GM19023 (cell line): ENCODE results near the gene ARAP3.
A peak's percentile ranks its signal among the peaks of the same experiment; 100 is the strongest.

Experiments
- ATAC-seq: cut with Tn5 transposase; IDR thresholded peaks from one replicate; pipeline ENCODE4 v1.9.1; 2021; ENCODE audit warnings: mild to moderate bottlenecking, moderate library complexity; ENCODE audit not compliant: unreplicated experiment

The ARAP3 gene

GRCh38 chr5:141641634-141642267 lies 40.3 kb downstream of the ARAP3 start:
- ATAC-seq: no peak

DNA sequence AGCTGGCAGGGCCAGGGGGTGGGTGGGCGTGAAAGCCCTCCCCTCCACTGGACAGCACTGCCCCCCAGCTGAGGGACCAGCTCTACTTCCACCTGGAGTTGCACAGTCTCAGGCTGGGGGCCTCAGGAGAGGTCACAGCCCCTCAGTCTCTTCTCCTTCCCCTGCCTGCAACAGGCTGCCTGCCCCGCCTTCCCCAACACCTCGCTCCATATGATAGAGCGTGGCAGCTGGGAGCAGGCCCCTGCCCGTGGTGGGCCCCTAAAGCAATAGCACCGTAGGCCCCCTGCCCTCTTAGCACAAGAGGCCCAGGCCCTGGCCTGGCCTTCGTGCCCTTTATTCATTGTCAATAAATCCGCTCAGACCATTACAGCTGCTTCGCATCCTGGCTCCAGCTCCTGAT lies 41.3 kb downstream of the ARAP3 start:
- ATAC-seq: no peak

GRCh38 chr5:141640051-141640415 lies 42.0 kb downstream of the ARAP3 start:
- no peak for ATAC-seq

DNA sequence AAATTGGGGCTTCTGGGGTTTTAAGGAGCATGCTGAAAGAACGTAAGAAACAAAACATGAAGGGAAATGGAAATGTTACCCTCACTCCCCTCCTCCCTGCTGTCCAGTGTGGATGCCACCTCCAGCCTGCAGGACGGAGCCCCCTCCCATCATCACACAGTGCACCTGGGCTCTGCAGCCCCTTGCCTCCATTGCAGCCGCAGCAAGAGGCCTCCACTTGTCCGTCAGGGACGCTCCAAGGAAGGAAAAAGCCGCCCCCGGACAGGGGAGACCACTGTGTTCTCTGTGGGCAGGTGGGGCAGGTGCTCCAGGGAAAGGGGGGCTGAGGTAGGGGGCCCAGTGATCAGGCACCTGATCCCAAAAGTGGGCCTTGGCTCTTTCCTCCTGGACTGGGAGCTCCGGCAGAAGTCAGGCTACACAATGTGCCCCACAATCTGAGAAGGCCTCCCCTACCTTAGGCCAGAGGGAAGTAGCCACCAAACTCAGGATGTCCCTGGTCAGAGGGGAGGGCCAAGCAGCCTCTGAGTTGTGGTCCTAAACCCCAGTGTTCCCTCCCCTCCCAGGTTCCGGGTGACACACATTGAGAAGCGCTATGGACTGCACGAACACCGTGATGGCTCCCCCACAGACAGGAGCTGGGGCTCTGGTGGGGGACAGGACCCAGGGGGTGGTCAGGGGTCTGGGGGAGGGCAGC lies 42.5 kb downstream of the ARAP3 start:
- ATAC-seq: no peak

GRCh38 chr5:141638771-141639170 lies 43.3 kb downstream of the ARAP3 start:
- ATAC-seq: no peak

GRCh38 chr5:141637767-141638419 lies 44.1 kb downstream of the ARAP3 start:
- peak; percentile 21 for ATAC-seq

GRCh38 chr5:141637123-141637766 lies 44.8 kb downstream of the ARAP3 start:
- ATAC-seq: peak; percentile 35

DNA sequence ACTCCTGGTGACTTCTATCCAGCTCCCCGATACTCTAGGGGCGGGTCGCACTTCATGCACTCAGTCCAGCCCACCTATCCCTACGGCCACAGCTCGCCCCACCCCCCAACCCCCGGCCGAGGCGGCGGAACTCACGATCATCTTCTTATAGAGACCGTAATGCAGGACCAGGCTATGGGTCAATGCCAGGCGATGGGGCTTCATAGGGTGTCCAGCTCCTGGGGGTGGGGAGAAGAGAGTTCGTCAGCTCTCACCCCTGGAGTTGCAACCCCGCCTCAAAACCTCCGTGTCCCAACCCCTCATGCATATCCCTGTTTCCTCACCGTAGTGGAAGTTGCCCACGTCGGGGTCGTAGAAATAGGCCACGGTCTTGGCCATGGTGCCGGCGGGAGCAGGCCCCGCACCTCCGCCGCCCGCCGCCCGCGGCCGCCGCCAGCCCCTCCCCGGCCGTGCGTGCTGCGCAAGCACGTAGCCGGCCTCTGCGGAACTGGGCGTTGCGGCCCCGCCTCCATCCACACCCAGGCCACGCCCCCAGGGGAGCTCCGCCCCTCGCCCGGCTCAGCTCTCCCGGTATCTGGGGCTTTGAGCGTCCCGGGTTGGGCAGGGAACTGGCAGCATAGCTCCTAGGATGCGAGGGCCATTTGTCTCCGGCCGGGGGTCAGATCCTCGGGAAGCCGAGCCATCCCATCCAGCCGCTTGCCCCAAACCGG lies 45.5 kb downstream of the ARAP3 start, which contains the start of the genes HDAC3 and RELL2:
HDAC3 (minus strand) TSS at position 437 of the 710 bp plus-strand sequence; CDS start at position 378, 59 bp downstream.
RELL2 (plus strand) TSS at position 585 of the 710 bp plus-strand sequence. CDS start 1,229 bp downstream, outside the sequence.
- peak; percentile 76 for ATAC-seq

DNA sequence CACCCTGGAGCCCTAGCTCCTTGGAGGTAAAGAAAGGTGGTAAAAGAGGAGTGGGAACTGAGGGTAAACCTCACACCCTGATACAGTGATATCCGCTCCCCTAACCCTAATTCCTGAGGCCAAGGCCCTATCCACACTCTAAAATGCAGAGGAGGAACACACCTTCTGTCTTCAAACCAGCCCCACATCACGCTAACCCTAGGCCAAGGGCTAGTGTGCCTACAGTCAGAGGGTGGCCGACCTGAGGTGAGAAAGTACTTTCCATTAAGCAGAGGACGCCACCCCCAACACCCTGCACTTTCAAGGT lies 46.0 kb downstream of the ARAP3 start:
- no peak for ATAC-seq

DNA sequence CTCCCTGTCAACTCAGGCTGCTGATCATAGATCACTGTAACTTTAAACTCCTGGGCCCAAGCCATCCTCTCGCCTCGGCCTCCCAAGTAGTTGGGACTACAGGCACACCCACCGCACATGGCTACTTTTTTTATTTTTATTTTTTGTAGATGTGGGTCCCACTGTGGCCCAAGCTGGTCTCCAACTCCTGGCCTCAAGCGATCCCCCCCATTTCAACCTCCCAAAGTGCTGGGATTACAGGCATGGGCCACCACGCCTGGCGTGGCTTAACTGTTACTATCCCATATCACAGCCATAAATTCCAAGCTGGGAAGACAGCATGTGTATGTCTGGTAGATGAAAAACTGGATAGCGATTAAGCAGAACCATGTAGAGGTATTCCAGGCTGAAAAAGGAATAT lies 46.4 kb downstream of the ARAP3 start:
- ATAC-seq: no peak

- no peak for ATAC-seq
Measured at GRCh38 chr5:141634720-141635119, 47.3 kb downstream of the ARAP3 start.

GRCh38 chr5:141633871-141634561 lies 48.0 kb downstream of the ARAP3 start:
- peak; percentile 50 for ATAC-seq

DNA sequence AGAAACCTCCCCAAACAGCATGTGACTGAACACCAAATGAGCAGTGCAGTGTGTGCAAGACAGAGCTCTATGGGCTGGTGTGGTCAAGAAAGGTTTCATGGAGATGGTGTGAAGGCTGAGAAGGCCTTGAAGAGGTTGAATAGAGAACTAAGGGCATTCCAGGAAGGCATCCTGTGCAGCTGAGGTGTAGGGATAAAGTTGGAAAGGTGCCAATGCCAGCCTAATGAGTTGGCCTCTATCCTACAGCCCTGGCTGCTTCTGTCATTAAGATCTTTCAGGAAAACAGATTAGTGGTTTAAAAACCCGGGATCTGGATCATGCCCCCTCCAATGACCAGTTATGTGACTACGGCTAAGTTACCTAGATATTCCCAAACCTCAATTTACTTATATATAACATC lies 49.4 kb downstream of the ARAP3 start:
- ATAC-seq: no peak

- ATAC-seq: no peak
Measured at GRCh38 chr5:141630570-141631140, 51.4 kb downstream of the ARAP3 start.

DNA sequence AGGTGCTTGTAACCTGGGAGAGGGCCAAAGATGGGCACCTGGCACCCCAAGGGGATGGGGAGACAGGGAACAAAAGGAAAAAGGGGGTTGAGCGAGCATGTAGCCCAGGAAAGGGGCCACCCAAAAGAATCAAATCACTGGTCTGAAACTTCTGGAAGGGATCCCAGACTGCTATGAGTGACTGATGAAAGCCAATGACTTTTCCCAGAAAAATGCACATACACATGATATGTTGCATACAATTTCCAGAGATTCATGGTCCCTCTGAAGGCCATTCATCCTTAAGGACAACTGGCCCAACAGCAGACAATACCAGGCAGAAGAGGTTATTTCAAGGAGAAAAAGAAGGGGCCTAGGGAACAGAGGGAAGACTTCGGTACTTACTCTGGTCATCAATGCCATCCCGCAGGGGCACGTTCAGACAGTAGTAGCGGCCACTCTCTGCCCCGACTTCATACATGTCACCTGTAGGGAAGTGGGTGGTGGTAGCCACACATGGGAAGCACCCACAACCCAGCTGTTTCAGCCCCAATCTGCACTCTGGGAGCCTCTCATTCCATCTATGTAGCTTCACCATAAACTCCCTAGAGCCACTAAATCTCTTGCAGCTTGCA lies 53.7 kb downstream of the ARAP3 start:
- ATAC-seq: no peak

- ATAC-seq: no peak
Measured at GRCh38 chr5:141623611-141624010, 58.4 kb downstream of the ARAP3 start.

- ATAC-seq: peak; percentile 44
Measured at GRCh38 chr5:141623186-141623585, 58.8 kb downstream of the ARAP3 start.

GRCh38 chr5:141618804-141619554 lies 63.1 kb downstream of the ARAP3 start, which contains the start of gene DIAPH1:
Gene DIAPH1, minus strand, starts transcription at chr5:141619000. Its CDS starts 86 bp downstream, at chr5:141618914.
- peak; percentile 84 for ATAC-seq
